IMR-90 (cell line): Measurements from ENCODE around the gene ZBTB45. TPM values are rescaled to one million over a fixed set of nuclear protein-coding genes. Genes with fewer than 3 reads are reported as not detected.
A peak's percentile ranks its signal among the peaks of the same experiment; 100 is the strongest.

Experiments used
- ATAC-seq: fragments of 200-7000 bp; cut with Tn5 transposase; 2 replicates; pipeline ENCODE4 v1.9.1; 2020; ENCODE audit warnings: low read depth, mild to moderate bottlenecking, moderate library complexity
- BruUV-seq: library from RNA; stranded (reverse); fragments of 400-500 nt; replicated peaks from 2 replicates; lab custom pipeline; 2021; lab: Mats Ljungman, UMichigan
- CTCF ChIA-PET: fragments of 300-600 bp; formaldehyde crosslinking; extraction: SDS; loops from one replicate; lab custom pipeline; 2021; ENCODE audit warnings: antibody characterized with exemption; lab: Yijun Ruan, JAX
- POLR2A ChIA-PET: fragments of 300-600 bp; sonication (Branson Sonifier 250); formaldehyde crosslinking; loops from one replicate; lab custom pipeline; 2022; ENCODE audit warnings: antibody characterized with exemption; ENCODE audit not compliant: unreplicated experiment; lab: Charles Lee
- DNase-seq: peaks from one replicate; pipeline ENCODE4 v3.0.0; 2013
- H2AFZ ChIP-seq: replicated peaks from 2 replicates; pipeline ENCODE3; 2013; ENCODE audit warnings: low read length, mild to moderate bottlenecking; ENCODE audit not compliant: poor library complexity
- H2AK5ac ChIP-seq: 2 replicates; pipeline ENCODE4 v1.6.1; 2013; ENCODE audit warnings: low read depth, low read length, inconsistent platforms
- H2AK9ac ChIP-seq: replicated peaks from 2 replicates; pipeline ENCODE3; 2013; ENCODE audit warnings: mild to moderate bottlenecking, low read depth, low read length, moderate library complexity; ENCODE audit not compliant: poor library complexity
- H2BK120ac ChIP-seq: 2 replicates; pipeline ENCODE4 v1.6.1; 2013; ENCODE audit warnings: low read depth, low read length, inconsistent platforms
- H2BK15ac ChIP-seq: 3 replicates; pipeline ENCODE4 v1.6.1; 2013; ENCODE audit warnings: low read depth, low read length, inconsistent platforms
- H2BK20ac ChIP-seq: 2 replicates; pipeline ENCODE4 v1.6.1; 2013; ENCODE audit warnings: low read depth, mild to moderate bottlenecking, inconsistent platforms, low read length, moderate library complexity
- H2BK5ac ChIP-seq: 2 replicates; pipeline ENCODE4 v1.6.1; 2013; ENCODE audit warnings: mild to moderate bottlenecking, low read depth, low read length, inconsistent platforms; ENCODE audit not compliant: poor library complexity, severe bottlenecking
- H3K14ac ChIP-seq: replicated peaks from 2 replicates; pipeline ENCODE4 v1.6.1; 2013; ENCODE audit warnings: low read depth, low read length, inconsistent platforms
- H3K18ac ChIP-seq: 2 replicates; pipeline ENCODE4 v1.6.1; 2013; ENCODE audit warnings: low read depth, low read length, control low read depth
- H3K23ac ChIP-seq: 2 replicates; pipeline ENCODE4 v1.6.1; 2013; ENCODE audit warnings: low read depth, low read length, inconsistent platforms
- H3K27ac ChIP-seq: 2 replicates; pipeline ENCODE4 v1.5.1; 2013; ENCODE audit warnings: mild to moderate bottlenecking, control low read depth, low read length; ENCODE audit not compliant: insufficient read depth
- H3K27me3 ChIP-seq: 2 replicates; pipeline ENCODE4 v1.6.1; 2013; ENCODE audit warnings: low read length; ENCODE audit not compliant: control insufficient read depth, insufficient read depth
- H3K36me3 ChIP-seq: 2 replicates; pipeline ENCODE4 v1.6.1; 2013; ENCODE audit warnings: low read length, mixed read lengths; ENCODE audit not compliant: control insufficient read depth, insufficient read depth
- H3K4ac ChIP-seq: 2 replicates; pipeline ENCODE4 v1.6.1; 2013; ENCODE audit warnings: low read depth, low read length, inconsistent platforms
- H3K4me1 ChIP-seq: 2 replicates; pipeline ENCODE4 v1.6.1; 2013; ENCODE audit warnings: low read length, mixed read lengths; ENCODE audit not compliant: control insufficient read depth, insufficient read depth
- H3K4me2 ChIP-seq: 2 replicates; pipeline ENCODE4 v1.6.1; 2013; ENCODE audit warnings: low read depth, mild to moderate bottlenecking, control low read depth, low read length, moderate library complexity
- H3K4me3 ChIP-seq: 2 replicates; pipeline ENCODE4 v1.5.1; 2013; ENCODE audit warnings: low read depth, mild to moderate bottlenecking, control low read depth, low read length, moderate library complexity; ENCODE audit not compliant: insufficient read depth
- H3K56ac ChIP-seq: 2 replicates; pipeline ENCODE4 v1.6.1; 2013; ENCODE audit warnings: low read length, inconsistent platforms; ENCODE audit not compliant: insufficient read depth; ENCODE audit errors: extremely low read depth
- H3K79me1 ChIP-seq, 2 experiments: 2 replicates each; pipeline ENCODE4 v1.6.1; 2013; ENCODE audit warnings: low read length in 2 of 2, inconsistent platforms in 1 of 2, low read depth in 1 of 2
- H3K9ac ChIP-seq: 2 replicates; pipeline ENCODE4 v1.6.1; 2013; ENCODE audit warnings: low read depth, low read length, control low read depth
- H3K9me1 ChIP-seq: 2 replicates; pipeline ENCODE4 v1.6.1; 2013; ENCODE audit warnings: low read length, inconsistent platforms; ENCODE audit not compliant: insufficient read depth
- H3K9me3 ChIP-seq: 2 replicates; pipeline ENCODE4 v1.6.1; 2013; ENCODE audit warnings: low read length; ENCODE audit not compliant: control insufficient read depth, insufficient read depth
- H4K20me1 ChIP-seq: 2 replicates; pipeline ENCODE4 v1.6.1; 2013; ENCODE audit warnings: low read length, inconsistent platforms; ENCODE audit not compliant: insufficient read depth
- H4K5ac ChIP-seq: 2 replicates; pipeline ENCODE4 v1.6.1; 2013; ENCODE audit warnings: mild to moderate bottlenecking, low read depth, low read length, control low read depth
- H4K8ac ChIP-seq, 2 experiments: 2 replicates each; pipeline ENCODE4 v1.6.1; 2013; ENCODE audit warnings: low read depth in 2 of 2, low read length in 2 of 2, control low read depth in 1 of 2, inconsistent platforms in 1 of 2
- H4K91ac ChIP-seq: 2 replicates; pipeline ENCODE4 v1.6.1; 2013; ENCODE audit warnings: low read depth, low read length, inconsistent platforms; ENCODE audit not compliant: insufficient read depth
- BHLHE40 ChIP-seq: fragments of 150-350 bp; IDR thresholded peaks from 2 replicates; pipeline ENCODE4 v1.6.1; 2016; ENCODE audit warnings: mild to moderate bottlenecking, low read depth, low read length
- CHD1 ChIP-seq: IDR thresholded peaks from 2 replicates; pipeline ENCODE4 v1.6.1; 2012; ENCODE audit warnings: low read depth, low read length, improper control_type of control experiment
- CTCF ChIP-seq: conservative IDR thresholded peaks from 2 replicates; pipeline ENCODE4 v1.5.1; 2012; ENCODE audit warnings: mild to moderate bottlenecking, low read depth, low read length, improper control_type of control experiment
- ELK1 ChIP-seq: fragments of 150-350 bp; IDR thresholded peaks from 2 replicates; pipeline ENCODE4 v1.6.1; 2016; ENCODE audit warnings: low read depth, mild to moderate bottlenecking, low read length, moderate library complexity, borderline replicate concordance
- FOS ChIP-seq: fragments of 150-350 bp; IDR thresholded peaks from 2 replicates; pipeline ENCODE4 v1.6.1; 2016; ENCODE audit warnings: low read depth, low read length
- MAFK ChIP-seq: IDR thresholded peaks from 2 replicates; pipeline ENCODE4 v1.6.1; 2012; ENCODE audit warnings: low read depth, low read length, improper control_type of control experiment
- MAZ ChIP-seq: IDR thresholded peaks from 2 replicates; pipeline ENCODE4 v1.6.1; 2012; ENCODE audit warnings: low read depth, mild to moderate bottlenecking, low read length, improper control_type of control experiment, moderate library complexity, borderline replicate concordance
- NFE2L2 ChIP-seq: fragments of 150-350 bp; IDR thresholded peaks from 2 replicates; pipeline ENCODE4 v1.6.1; 2016; ENCODE audit warnings: low read depth, mild to moderate bottlenecking, low read length
- POLR2A ChIP-seq: IDR thresholded peaks from 2 replicates; pipeline ENCODE4 v1.6.1; 2012; ENCODE audit warnings: mild to moderate bottlenecking, low read depth, low read length
- RAD21 ChIP-seq: IDR thresholded peaks from 2 replicates; pipeline ENCODE4 v1.6.1; 2012; ENCODE audit warnings: low read length, improper control_type of control experiment
- RFX5 ChIP-seq: IDR thresholded peaks from 2 replicates; pipeline ENCODE4 v1.8.0; 2012; ENCODE audit warnings: low read depth, mild to moderate bottlenecking, low read length, moderate library complexity
- SMC3 ChIP-seq: fragments of 150-350 bp; IDR thresholded peaks from 2 replicates; pipeline ENCODE4 v1.6.1; 2016; ENCODE audit warnings: low read depth, mild to moderate bottlenecking, antibody characterized with exemption, low read length, moderate library complexity
- USF2 ChIP-seq: fragments of 150-350 bp; IDR thresholded peaks from 2 replicates; pipeline ENCODE4 v1.6.1; 2017; ENCODE audit warnings: mild to moderate bottlenecking, antibody characterized with exemption, low read length, low read depth
- WGBS, 2 experiments: methylation state at CpG; one replicate each; pipeline versions ENCODE4 v1.1.5 to v1.1.7; 2013; ENCODE audit warnings: missing lambda C conversion rate in 2 of 2; ENCODE audit not compliant: insufficient read length in 1 of 2; ENCODE audit errors: extremely low coverage in 2 of 2; 5-methylcytosine and 5-hydroxymethylcytosine counted together
- dilution Hi-C: fragments of 300-500 bp; cut with HindIII; formaldehyde crosslinking; loops from one replicate; pipeline ENCODE4 v1.14.3; 2018; ENCODE audit warnings: low sequenced_read_pairs; ENCODE audit not compliant: unreplicated experiment
- in situ Hi-C: fragments of 300-500 bp; cut with MboI; formaldehyde crosslinking; loops from 3 replicates; pipeline ENCODE4 v1.14.3; 2019; ENCODE audit warnings: low sequenced_read_pairs, inconsistent platforms, mixed read lengths
- intact Hi-C: fragments of 100-400 bp; cut with micrococcal nuclease; formaldehyde crosslinking; loops from 2 replicates; pipeline ENCODE4 v1.10.0; 2022
- polyA plus RNA-seq, 3 experiments: library from polyadenylated mRNA; depleted of rRNA; stranded (reverse); fragments of >200 nt; gene quantifications; 2 replicates each; pipeline ENCODE4 v1.2.3, GENCODE V29; 2012; ENCODE audit warnings: low replicate concordance in 1 of 3
- total RNA-seq: library from RNA; depleted of rRNA; stranded (reverse); fragments of >200 nt; gene quantifications from 2 replicates; pipeline ENCODE4 v1.2.3, GENCODE V29; 2012

Gene ZBTB45
- total and polyA plus RNA-seq, 2 of the 4 experiments (the other 2 are of a cell fraction): 1.4 to 9.7 TPM

- Histone ChIP-seq H2BK15ac (no peak overlapping the region), H3K4me2 (peak overlapping the region; percentile 91), H2AK9ac (peak overlapping the region; percentile 88), H3K27ac (no peak overlapping the region; the same call in 1 of the 2 replicates), H2BK20ac (no peak overlapping the region), H3K36me3 (peaks cover 2% of the 10 kb centered on the region; the same call in 1 of the 2 replicates), H2BK120ac (no peak overlapping the region), H4K8ac (peak overlapping the region; percentile 22 to 35; a peak in 2 of 4 replicates), H4K91ac (no peak overlapping the region), H3K9me3 (no peaks in the 10 kb centered on the region), H3K79me1 (peaks cover 7 to 28% of the 10 kb centered on the region in 2 experiments), H3K56ac (no peak overlapping the region), H2BK5ac (no peak overlapping the region), H3K18ac (no peak overlapping the region), H3K14ac (peak overlapping the region; percentile 45; the same call in 1 of the 2 replicates), H3K23ac (peak overlapping the region; percentile 39; the same call in 1 of the 2 replicates), H3K4me3 (peak overlapping the region; percentile 40), H3K4me1 (peaks cover 16% of the 10 kb centered on the region), H2AK5ac (peak overlapping the region; percentile 87; the same call in 1 of the 2 replicates), H3K27me3 (no peaks in the 10 kb centered on the region), H3K9ac (no peak overlapping the region), H4K20me1 (peaks cover 4% of the 10 kb centered on the region), H3K9me1 (peaks cover 22% of the 10 kb centered on the region), H2AFZ (peak overlapping the region; percentile 90), H4K5ac (no peak overlapping the region), H3K4ac (no peak overlapping the region)
- 4% methylated on average over 22 of the region's 40 CpGs; no CpG with 5 or more reads in 1 of the 2 experiments for WGBS, 2 experiments
- intact Hi-C loops (no loop called here), in situ Hi-C loops (no loop called here), dilution Hi-C loops (no loop called here)
- ChIA-PET CTCF (no interaction called here), POLR2A (no interaction called here)
- BruUV-seq: no TSS peak
- DNase-seq (no peak), ATAC-seq (no peak)
- TF ChIP-seq RFX5 (no peak), ELK1 (no peak), POLR2A (no peak), NFE2L2 (no peak), BHLHE40 (no peak), FOS (no peak), SMC3 (no peak), CTCF (no peak), MAZ (no peak), RAD21 (no peak), CHD1 (no peak), MAFK (no peak), USF2 (no peak)
Measured at GRCh38 chr19:58563034-58563573, 43.5 kb upstream of the ZBTB45 start.
